ENCODE results near the gene ATP2A3.

The ATP2A3 gene

GRCh38 chr17:3875317-3875716, 88.9 kb downstream of the ATP2A3 start:
- Histone ChIP-seq H3K27me3 (replicated peaks; ENCODE audit: control insufficient read depth, insufficient read depth, low read length, poor library complexity, severe bottlenecking) (no peaks in the 10 kb centered on the region), H3K36me3 (ENCODE audit: control insufficient read depth, insufficient read depth, low read length) (peaks cover 3% of the 10 kb centered on the region), H3K27ac (ENCODE audit: insufficient read depth, low read length, poor library complexity, severe bottlenecking) (no peak overlapping the region), H3K9me3 (ENCODE audit: control insufficient read depth, low read length) (no peaks in the 10 kb centered on the region), H3K4me3 (ENCODE audit: insufficient read depth, low read depth, low read length, poor library complexity, severe bottlenecking) (no peak overlapping the region), H3K4me1 (ENCODE audit: control insufficient read depth, insufficient read depth, low read length, poor library complexity, severe bottlenecking) (no peaks in the 10 kb centered on the region)
- DNase-seq, result no peak

All from effector memory CD4-positive, alpha-beta T cell (primary cell).